ENCODE data around the gene GATAD2A.
"Not testable (repeated sequence)": the region's sequence is repeated elsewhere in the genome, so short reads cannot be mapped to it uniquely, and the experiment has no call there.

The GATAD2A gene

GRCh38 chr19:19464339-19465098 lies 59.0 kb downstream of the GATAD2A start:
- no peak for TF ChIP-seq CTCF (IDR thresholded peaks at IDR 0.05; ENCODE audit: low read depth, low read length)
- no peak overlapping the region for H3K4me3 ChIP-seq (ENCODE audit: low read depth, low read length)

- H3K4me3 ChIP-seq (ENCODE audit: low read depth, low read length) = no peak overlapping the region
- TF ChIP-seq CTCF (IDR thresholded peaks at IDR 0.05; ENCODE audit: low read depth, low read length) = no peak
Observed at GRCh38 chr19:19465436-19466070, 60.1 kb downstream of the GATAD2A start.

GRCh38 chr19:19466201-19466600 lies 60.7 kb downstream of the GATAD2A start:
- H3K4me3 ChIP-seq (ENCODE audit: low read depth, low read length) = no peak overlapping the region
- no peak for TF ChIP-seq CTCF (IDR thresholded peaks at IDR 0.05; ENCODE audit: low read depth, low read length)

GRCh38 chr19:19468424-19469050 lies 63.1 kb downstream of the GATAD2A start:
- no peak for TF ChIP-seq CTCF (IDR thresholded peaks at IDR 0.05; ENCODE audit: low read depth, low read length)
- no peak overlapping the region for H3K4me3 ChIP-seq (ENCODE audit: low read depth, low read length)

- H3K4me3 ChIP-seq (ENCODE audit: low read depth, low read length) = no peak overlapping the region
- TF ChIP-seq CTCF (IDR thresholded peaks at IDR 0.05; ENCODE audit: low read depth, low read length) = no peak
Observed at GRCh38 chr19:19470579-19470978, 65.1 kb downstream of the GATAD2A start.

GRCh38 chr19:19471682-19472081 lies 66.2 kb downstream of the GATAD2A start:
- TF ChIP-seq CTCF (IDR thresholded peaks at IDR 0.05; ENCODE audit: low read depth, low read length) = no peak
- no peak overlapping the region for H3K4me3 ChIP-seq (ENCODE audit: low read depth, low read length)

- not testable (repeated sequence) for H3K4me3 ChIP-seq (ENCODE audit: low read depth, low read length)
Observed at GRCh38 chr19:19472106-19472505, 66.6 kb downstream of the GATAD2A start.
